ENCODE data around the gene PDPK1.
"Not testable (repeated sequence)": the region's sequence is repeated elsewhere in the genome, so short reads cannot be mapped to it uniquely, and the experiment has no call there.

Gene PDPK1

DNA sequence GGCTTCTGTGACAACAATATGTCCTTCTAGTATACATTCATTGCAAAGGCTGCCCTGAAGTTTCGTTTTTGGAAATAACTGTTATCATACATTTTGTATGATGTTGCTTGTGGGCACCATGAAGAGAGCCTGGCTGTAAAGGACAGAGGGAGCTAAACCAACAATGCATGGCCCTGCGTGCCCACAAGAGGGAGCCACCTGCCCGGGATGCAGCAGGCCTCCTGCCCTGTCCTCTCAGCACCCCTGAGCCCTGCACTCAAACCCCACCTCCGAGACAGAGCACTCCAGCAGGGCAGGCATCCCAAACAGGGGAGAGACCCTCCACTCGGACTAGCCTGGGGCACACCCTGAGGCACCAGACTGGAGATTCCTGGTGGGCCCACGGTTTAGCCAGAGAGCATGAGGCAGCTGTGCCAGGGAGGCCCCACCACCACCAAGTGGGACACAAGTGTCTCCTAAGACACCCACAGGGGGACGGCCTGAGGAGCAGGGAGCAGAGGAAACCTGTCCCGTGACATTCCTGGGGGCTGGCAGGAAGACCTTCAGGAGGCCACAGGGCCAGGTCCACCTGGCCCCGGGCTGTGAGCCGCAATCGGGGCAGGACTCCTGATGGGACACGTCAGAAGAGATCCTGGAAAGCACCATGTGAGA lies 101.4 kb downstream of the PDPK1 start:
- H3K4me3 ChIP-seq, H3K27ac ChIP-seq: not testable (repeated sequence)

DNA sequence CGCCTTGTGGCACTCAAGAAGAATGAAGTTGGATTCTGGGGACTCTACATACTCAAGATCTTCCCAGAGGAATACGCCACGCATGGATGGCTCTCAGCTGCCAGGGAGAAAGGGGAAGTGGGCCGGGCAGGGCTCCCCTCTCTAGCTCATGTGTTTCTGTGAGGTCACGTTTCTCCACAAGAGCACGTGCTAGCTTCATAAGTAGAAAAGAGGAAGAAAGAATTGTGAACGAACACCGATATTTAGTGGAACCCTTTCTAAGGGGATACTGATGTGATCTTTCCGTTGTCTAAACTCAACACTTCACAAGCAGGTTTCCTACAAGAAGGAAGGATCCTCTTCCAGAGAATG lies 101.9 kb downstream of the PDPK1 start:
- not testable (repeated sequence) for H3K4me3 ChIP-seq, H3K27ac ChIP-seq

DNA sequence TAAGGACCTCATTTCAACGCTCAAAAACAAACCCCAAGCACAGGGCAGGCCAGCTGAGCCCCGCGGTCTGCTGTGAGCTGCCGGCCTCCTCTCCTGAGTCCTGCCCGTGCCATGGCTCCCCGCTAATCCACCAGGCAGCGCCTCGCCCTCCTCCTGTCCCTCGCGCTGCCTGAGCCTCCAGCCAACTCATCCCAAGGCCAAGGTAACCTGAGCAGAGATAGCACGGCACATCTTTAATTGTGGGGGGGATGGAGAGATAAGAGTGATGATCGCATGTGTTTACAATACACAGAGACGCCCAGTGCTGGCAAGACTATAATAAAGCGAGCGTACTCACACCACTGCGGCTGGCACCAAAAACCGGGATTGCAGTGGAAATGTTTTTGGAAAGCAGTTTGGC lies 104.7 kb downstream of the PDPK1 start:
- H3K27ac ChIP-seq, H3K4me3 ChIP-seq: not testable (repeated sequence)

DNA sequence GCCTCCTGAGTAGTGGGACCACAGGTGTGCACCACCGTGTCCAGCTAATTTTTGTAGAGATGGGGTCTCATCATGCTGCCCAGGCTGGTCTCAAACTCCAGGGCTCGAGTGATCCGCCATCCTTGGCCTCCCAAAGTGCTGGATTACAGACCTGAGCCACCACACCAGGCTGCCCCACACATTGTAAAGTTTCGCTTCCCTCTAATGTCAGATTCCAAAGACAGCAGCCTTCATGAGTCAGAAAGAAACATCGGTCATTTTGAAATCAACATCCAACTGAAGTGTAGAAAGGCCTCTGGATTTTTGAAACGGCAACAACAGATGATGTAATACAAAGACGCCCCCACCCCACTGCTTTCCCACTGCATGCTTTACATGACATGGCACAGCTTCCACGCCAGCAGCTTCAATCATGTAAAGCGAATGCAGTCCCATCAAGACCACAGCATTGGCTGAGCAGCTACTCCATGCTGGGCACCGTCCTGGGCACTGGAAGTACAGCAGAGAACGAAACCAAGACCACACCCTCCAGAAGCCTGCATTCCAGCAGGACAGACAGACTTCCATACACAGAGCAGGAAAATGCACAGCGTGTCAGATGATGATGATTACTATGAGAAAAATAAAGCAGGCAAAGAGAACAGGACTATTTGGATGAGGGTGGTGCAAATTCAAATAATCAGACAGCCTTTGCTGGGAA lies 107.1 kb downstream of the PDPK1 start:
- H3K27ac ChIP-seq, H3K4me3 ChIP-seq: not testable (repeated sequence)

DNA sequence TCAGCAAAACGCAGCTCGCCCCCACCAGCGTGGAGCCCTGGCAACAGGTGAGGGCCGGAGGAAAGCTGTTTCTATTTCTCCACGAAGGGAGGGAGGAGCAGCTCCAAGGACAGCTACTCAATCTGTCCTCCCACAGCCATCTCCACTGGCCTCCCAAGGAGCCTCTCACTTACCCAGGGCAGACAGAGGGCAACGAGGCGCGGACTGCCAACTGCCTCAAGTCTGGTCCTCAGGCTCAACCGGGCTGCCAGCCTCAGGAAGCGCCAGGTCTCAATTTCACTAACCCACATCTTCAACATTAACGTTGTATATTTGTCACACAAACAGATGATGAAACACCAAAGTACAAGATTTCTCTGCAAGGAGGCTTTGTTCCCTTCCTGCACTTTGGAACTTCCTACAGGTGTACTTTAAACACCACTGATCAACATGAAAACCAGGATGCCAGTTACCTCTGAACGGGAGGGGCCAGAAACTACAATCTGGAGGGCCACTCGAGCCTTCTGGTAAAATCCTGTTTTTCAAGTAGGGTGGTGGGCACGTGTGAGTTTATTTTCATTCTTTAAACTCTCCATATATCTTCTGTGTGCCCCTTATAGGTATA lies 113.5 kb downstream of the PDPK1 start:
- H3K27ac ChIP-seq, H3K4me3 ChIP-seq: not testable (repeated sequence)
